Lower leg skin (tissue), 4 donors: ENCODE measurements around the gene ESR2. TPM values are rescaled to one million over a fixed set of nuclear protein-coding genes. Genes with fewer than 3 reads are reported as not detected.

ENCODE experiments used
- DNase-seq, 2 donors: peaks; one replicate each; pipeline ENCODE4 v3.0.0-alpha.2; 2019; ENCODE audit warnings: low spot score in 2 of 2
- H3K4me3 ChIP-seq: fragments of 200-600 bp; sonication (generic); 2 replicates; pipeline ENCODE4 v1.5.1; 2017; ENCODE audit warnings: mild to moderate bottlenecking, low read depth; ENCODE audit not compliant: poor library complexity, severe bottlenecking
- CTCF ChIP-seq, 3 donors: fragments of 450-650 bp; IDR thresholded peaks; one replicate each; pipeline ENCODE4 v1.5.1; 2016; ENCODE audit warnings: antibody characterized with exemption in 3 of 3, mild to moderate bottlenecking in 3 of 3, moderate library complexity in 2 of 3
- POLR2A ChIP-seq, 2 donors: fragments of 450-650 bp; IDR thresholded peaks; one replicate each; pipeline ENCODE4 v1.6.1; 2016 to 2017; ENCODE audit warnings: antibody characterized with exemption in 2 of 2, mild to moderate bottlenecking in 1 of 2, moderate library complexity in 1 of 2
- WGBS, 2 donors: methylation state at CpG; one replicate each; pipeline ENCODE4 v1.1.5; 2018; 5-methylcytosine and 5-hydroxymethylcytosine counted together
- intact Hi-C: fragments of 100-400 bp; cut with DNase I; formaldehyde crosslinking; loops from one replicate; pipeline ENCODE4 v1.15.0; 2023; ENCODE audit warnings: low total_unique reads
- total RNA-seq, 4 donors: library from RNA; depleted of rRNA; stranded (reverse); fragments of >200 nt; gene quantifications; one replicate each; pipeline ENCODE4 v1.1.0, GENCODE V29; 2016

ESR2 gene
- total RNA-seq, 4 donors from 2014 or later, result 0.08 to 0.65 (median 0.22) TPM

- WGBS, 2 donors, result 64 to 76% methylated on average over 19 to 21 of the region's 21 CpGs
- TF ChIP-seq CTCF (IDR thresholded peaks at IDR 0.05), result no peak
- TF ChIP-seq POLR2A (IDR thresholded peaks at IDR 0.05), result no peak
- intact Hi-C loops, result no loop called here
- DNase-seq, result no peak
- H3K4me3 ChIP-seq, result no peak overlapping the region
These were observed 84.6 kb downstream of the ESR2 start for GRCh38 chr14:64209444-64210131.

GRCh38 chr14:64208981-64209380, 85.2 kb downstream of the ESR2 start:
- no peak for TF ChIP-seq CTCF (IDR thresholded peaks at IDR 0.05)
- no peak for TF ChIP-seq POLR2A (IDR thresholded peaks at IDR 0.05)
- intact Hi-C loops, result no loop called here
- H3K4me3 ChIP-seq, result no peak overlapping the region
- DNase-seq, result no peak
- WGBS, 2 donors, result 87 to 92% methylated on average over 10 of the region's 10 CpGs

- 96 to 99% methylated on average over 7 of the region's 7 CpGs for WGBS, 2 donors
These were observed 85.9 kb downstream of the ESR2 start for GRCh38 chr14:64208261-64208660.

GRCh38 chr14:64203366-64204006, 90.7 kb downstream of the ESR2 start:
- 90 to 96% methylated on average over 4 of the region's 4 CpGs for WGBS, 2 donors
- DNase-seq, result no peak

More at GRCh38 chr14:64208261-64208660, 85.9 kb downstream of the ESR2 start:
- no peak overlapping the region for H3K4me3 ChIP-seq
- intact Hi-C loops, result no loop called here
- no peak for DNase-seq
- TF ChIP-seq CTCF (IDR thresholded peaks at IDR 0.05) (no peak), POLR2A (IDR thresholded peaks at IDR 0.05) (no peak)

GRCh38 chr14:64202716-64203115, 91.5 kb downstream of the ESR2 start:
- no peak overlapping the region for H3K4me3 ChIP-seq
- WGBS, 2 donors, result 89 to 96% methylated on average over 10 of the region's 10 CpGs
- TF ChIP-seq POLR2A (IDR thresholded peaks at IDR 0.05), result no peak
- TF ChIP-seq CTCF (IDR thresholded peaks at IDR 0.05), result no peak
- intact Hi-C loops, result no loop called here
- no peak for DNase-seq

More at GRCh38 chr14:64203366-64204006, 90.7 kb downstream of the ESR2 start:
- intact Hi-C loops, result no loop called here
- no peak overlapping the region for H3K4me3 ChIP-seq
- no peak for TF ChIP-seq CTCF (IDR thresholded peaks at IDR 0.05)
- TF ChIP-seq POLR2A (IDR thresholded peaks at IDR 0.05), result no peak
